Naive thymus-derived CD4-positive, alpha-beta T cell (primary cell): Measurements from ENCODE around the gene GARIN5A. TPM values are rescaled to one million over a fixed set of nuclear protein-coding genes. Genes with fewer than 3 reads are reported as not detected.

Experiments used
- ATAC-seq: fragments of 150-1000 bp; cut with Tn5 transposase; 2 replicates; pipeline ENCODE4 v1.10.0; 2021; ENCODE audit warnings: mild to moderate bottlenecking, moderate library complexity
- CTCF ChIA-PET: fragments of 350-600 bp; sonication (Branson Sonifier 250); formaldehyde crosslinking; loops from one replicate; lab custom pipeline; 2021; ENCODE audit warnings: antibody characterized with exemption; lab: Charles Lee
- POLR2A ChIA-PET: fragments of 350-600 bp; sonication (Branson Sonifier 250); formaldehyde crosslinking; loops from one replicate; lab custom pipeline; 2021; ENCODE audit warnings: antibody characterized with exemption, inconsistent platforms; lab: Charles Lee
- DNase-seq, 9 donors: peaks; one replicate each; pipeline versions ENCODE4 v3.0.0 to v3.0.0-alpha.2; 2020 to 2022; ENCODE audit warnings: mixed read lengths in 1 of 9
- H3K27ac ChIP-seq: one replicate; pipeline ENCODE4 v1.7.0; 2013; ENCODE audit warnings: mild to moderate bottlenecking, low read depth, low read length, moderate library complexity
- H3K27me3 ChIP-seq, 2 donors: one replicate each; pipeline ENCODE4 v1.7.0; 2013; ENCODE audit warnings: low read length in 2 of 2, mild to moderate bottlenecking in 2 of 2, moderate library complexity in 2 of 2; ENCODE audit not compliant: control insufficient read depth in 2 of 2, insufficient read depth in 2 of 2
- H3K36me3 ChIP-seq, 3 experiments: 1 replicate in 2 of 3; 2 replicates in 1 of 3; pipeline ENCODE4 v1.7.0; 2013; ENCODE audit warnings: low read length in 3 of 3, mild to moderate bottlenecking in 3 of 3, moderate library complexity in 1 of 3; ENCODE audit not compliant: insufficient read depth in 3 of 3, control insufficient read depth in 2 of 3
- H3K4me1 ChIP-seq, 2 donors: one replicate each; pipeline ENCODE4 v1.7.0; 2013; ENCODE audit warnings: low read length in 2 of 2, mild to moderate bottlenecking in 2 of 2, moderate library complexity in 1 of 2; ENCODE audit not compliant: control insufficient read depth in 2 of 2, insufficient read depth in 2 of 2
- H3K4me3 ChIP-seq: 2 replicates; pipeline ENCODE4 v1.7.0; 2013; ENCODE audit warnings: mild to moderate bottlenecking, low read length
- H3K9me3 ChIP-seq, 3 experiments: 1 replicate in 2 of 3; 2 replicates in 1 of 3; pipeline ENCODE4 v1.7.0; 2013; ENCODE audit warnings: low read length in 3 of 3; ENCODE audit not compliant: control insufficient read depth in 2 of 3
- H3K27ac Mint-ChIP-seq, 9 donors: one replicate each; pipeline ENCODE4 v1.8.0; 2020 to 2022; ENCODE audit warnings: mixed read lengths in 9 of 9, mild to moderate bottlenecking in 8 of 9, moderate library complexity in 5 of 9, inconsistent platforms in 2 of 9
- H3K27me3 Mint-ChIP-seq, 5 donors: one replicate each; pipeline ENCODE4 v1.8.0; 2021 to 2022; ENCODE audit warnings: mixed read lengths in 5 of 5, mild to moderate bottlenecking in 1 of 5
- H3K36me3 Mint-ChIP-seq, 5 donors: one replicate each; pipeline ENCODE4 v1.8.0; 2020 to 2022; ENCODE audit warnings: mixed read lengths in 5 of 5, mild to moderate bottlenecking in 3 of 5, inconsistent platforms in 1 of 5
- H3K4me1 Mint-ChIP-seq, 7 donors: one replicate each; pipeline ENCODE4 v1.8.0; 2020 to 2022; ENCODE audit warnings: mixed read lengths in 7 of 7, mild to moderate bottlenecking in 3 of 7, inconsistent platforms in 1 of 7
- H3K4me3 Mint-ChIP-seq, 10 donors: one replicate each; pipeline ENCODE4 v1.8.0; 2020 to 2022; ENCODE audit warnings: mild to moderate bottlenecking in 10 of 10, mixed read lengths in 10 of 10, moderate library complexity in 6 of 10, inconsistent platforms in 2 of 10
- H3K9me3 Mint-ChIP-seq, 11 donors: one replicate each; pipeline ENCODE4 v1.8.0; 2020 to 2022; ENCODE audit warnings: mixed read lengths in 11 of 11, mild to moderate bottlenecking in 4 of 11, inconsistent platforms in 1 of 11, moderate library complexity in 1 of 11
- intact Hi-C, 2 donors: fragments of 100-400 bp; cut with micrococcal nuclease; formaldehyde crosslinking; loops; one replicate each; pipeline ENCODE4 v1.15.1; 2023
- polyA plus RNA-seq, 2 donors: library from polyadenylated mRNA; unstranded; fragments of 300-500 nt; fragmentation: Illumina TruSeq; gene quantifications; one replicate each; pipeline ENCODE4 v1.2.3, GENCODE V29; 2021
- total RNA-seq, 6 experiments: library from RNA in 5 of 6; stranded (reverse) in 5 of 6; gene quantifications; 1 replicate in 5 of 6; 2 replicates in 1 of 6; pipeline ENCODE4 v1.2.3 and lab custom pipeline; 2021 to 2026

GARIN5A gene
- total and polyA plus RNA-seq, 7 experiments from 2014 or later, result 0.59 to 3.1 (median 0.76) TPM; not detected in 1

DNA sequence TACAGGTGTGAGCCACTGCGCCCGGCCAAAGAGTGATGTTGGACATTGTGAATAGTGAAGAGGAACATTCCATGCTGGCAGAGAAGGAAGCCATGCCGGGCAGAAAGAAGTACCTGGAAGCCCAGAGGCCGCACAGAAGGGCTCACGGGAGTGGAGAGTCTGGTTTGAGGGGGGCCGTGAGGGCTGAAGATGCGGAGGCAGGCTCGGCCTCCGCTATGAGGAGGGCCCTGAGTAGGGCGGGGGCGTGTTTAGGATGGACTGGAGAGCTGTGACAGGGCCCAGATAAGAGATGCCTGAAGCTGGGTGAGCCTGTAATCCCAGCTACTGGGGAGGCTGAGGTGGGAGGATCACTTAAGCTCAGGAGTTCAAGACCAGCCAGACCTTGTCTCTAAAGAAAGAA, 32.7 kb upstream of the GARIN5A start:
- H3K27ac Mint-ChIP-seq, result peak overlapping the region in 5 of 9 donors; percentile 41 to 71 (median 64)
- Histone ChIP-seq H3K27me3 (no peaks in the 10 kb centered on the region), H3K9me3 (no peaks in the 10 kb centered on the region), H3K27ac (no peak overlapping the region), H3K36me3 (peaks cover 0 to 6% (median 0%) of the 10 kb centered on the region in 3 experiments), H3K4me1 (peaks cover 7 to 16% of the 10 kb centered on the region in 2 donors), H3K4me3 (no peak overlapping the region)
- H3K4me3 Mint-ChIP-seq, result peak overlapping the region in 5 of 10 donors; percentile 29 to 77 (median 54)
- H3K36me3 Mint-ChIP-seq, result peaks cover 0 to 10% (median 0%) of the 10 kb centered on the region in 5 donors
- DNase-seq, result no peak
- POLR2A ChIA-PET, result interaction anchor here (0.5 to 0.9 kb wide), 2 partner anchors 8 to 33 kb away, joined by 3 read pairs; partner anchors contain the start of genes EMC10 and GARIN5A
- H3K9me3 Mint-ChIP-seq, result peaks cover 0 to 2% (median 0%) of the 10 kb centered on the region in 11 donors
- H3K4me1 Mint-ChIP-seq, result peaks cover 0 to 27% (median 19%) of the 10 kb centered on the region in 7 donors
- H3K27me3 Mint-ChIP-seq, result peaks cover 0 to 8% (median 0%) of the 10 kb centered on the region in 5 donors
- no peak for ATAC-seq
- CTCF ChIA-PET, result interaction anchor here (0.5 kb wide), 1 partner anchor 93 kb away, joined by 3 read pairs; no protein-coding TSS in a partner anchor
- intact Hi-C loops, result no loop called here

DNA sequence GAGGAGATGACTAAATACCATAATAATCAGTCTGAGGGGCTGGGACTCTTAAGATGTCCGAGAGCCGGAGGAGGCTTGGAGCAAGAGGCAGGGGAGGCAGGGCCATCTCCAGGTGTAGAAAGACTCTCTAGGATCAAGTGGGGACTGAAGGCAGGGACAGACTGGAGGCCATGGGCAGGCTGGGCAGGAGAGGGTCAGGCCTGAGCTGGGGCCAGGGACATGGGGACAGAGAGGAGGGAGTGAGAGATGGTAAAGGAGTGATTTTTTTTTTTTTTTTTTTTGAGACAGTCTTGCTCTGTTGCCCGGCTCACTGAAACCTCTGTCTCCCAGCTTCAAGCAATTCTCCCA, 32.2 kb upstream of the GARIN5A start:
- peak overlapping the region; percentile 9 to 86 (median 64) for H3K27ac Mint-ChIP-seq
- no peak overlapping the region for H3K4me3 ChIP-seq
- peaks cover 0 to 27% (median 19%) of the 10 kb centered on the region in 7 donors for H3K4me1 Mint-ChIP-seq
- H3K9me3 Mint-ChIP-seq, result peaks cover 0 to 2% (median 0%) of the 10 kb centered on the region in 11 donors
- H3K27me3 Mint-ChIP-seq, result peaks cover 0 to 5% (median 0%) of the 10 kb centered on the region in 5 donors
- no peaks in the 10 kb centered on the region for H3K27me3 ChIP-seq
- DNase-seq (no peak), ATAC-seq (no peak)
- H3K27ac ChIP-seq, result peak overlapping the region; percentile 18
- H3K4me3 Mint-ChIP-seq, result peak overlapping the region in 5 of 10 donors; percentile 26 to 77 (median 44)
- H3K9me3 ChIP-seq, result no peaks in the 10 kb centered on the region
- H3K4me1 ChIP-seq, result peaks cover 7 to 16% of the 10 kb centered on the region in 2 donors
- ChIA-PET CTCF (no interaction called here), POLR2A (interaction anchor here (0.5 kb wide), 1 partner anchor 8 kb away, joined by 3 read pairs; no protein-coding TSS in a partner anchor)
- intact Hi-C loops, result no loop called here
- H3K36me3 ChIP-seq, result peaks cover 0 to 6% (median 0%) of the 10 kb centered on the region in 3 experiments
- H3K36me3 Mint-ChIP-seq, result peaks cover 0 to 10% (median 0%) of the 10 kb centered on the region in 5 donors

DNA sequence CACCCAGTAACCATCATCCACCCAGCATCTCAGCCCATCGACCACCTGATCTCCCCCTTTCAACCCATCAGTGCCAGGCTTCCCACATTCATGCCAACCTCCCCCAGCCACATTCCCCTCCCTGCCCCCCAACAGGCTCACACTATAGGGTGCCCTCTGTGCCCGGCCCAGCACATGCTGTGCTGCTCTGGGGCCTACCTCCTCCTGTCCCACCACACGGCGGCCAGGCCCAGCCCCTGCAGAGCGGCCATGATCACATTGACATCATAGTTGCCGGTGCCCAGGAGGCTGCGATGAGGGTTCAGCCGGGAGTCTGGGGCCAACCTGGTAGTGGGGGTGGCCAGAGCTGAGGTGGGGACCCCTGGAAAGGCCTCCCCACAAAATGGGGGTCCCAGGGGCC, 30.7 kb upstream of the GARIN5A start:
- Histone ChIP-seq H3K9me3 (no peaks in the 10 kb centered on the region), H3K27me3 (no peaks in the 10 kb centered on the region), H3K4me1 (peaks cover 7 to 16% of the 10 kb centered on the region in 2 donors), H3K27ac (no peak overlapping the region), H3K36me3 (peaks cover 0 to 6% (median 0%) of the 10 kb centered on the region in 3 experiments), H3K4me3 (no peak overlapping the region)
- ChIA-PET POLR2A (no interaction called here), CTCF (no interaction called here)
- DNase-seq, result no peak
- Mint-ChIP-seq H3K27me3 (peaks cover 0 to 2% (median 0%) of the 10 kb centered on the region in 5 donors), H3K9me3 (peaks cover 0 to 2% (median 0%) of the 10 kb centered on the region in 11 donors), H3K4me1 (peaks cover 0 to 25% (median 19%) of the 10 kb centered on the region in 7 donors), H3K27ac (peak overlapping the region in 1 of 9 donors; percentile 62), H3K36me3 (peaks cover 0 to 10% (median 0%) of the 10 kb centered on the region in 5 donors), H3K4me3 (no peak overlapping the region)
- intact Hi-C loops, result no loop called here
- ATAC-seq, result no peak

DNA sequence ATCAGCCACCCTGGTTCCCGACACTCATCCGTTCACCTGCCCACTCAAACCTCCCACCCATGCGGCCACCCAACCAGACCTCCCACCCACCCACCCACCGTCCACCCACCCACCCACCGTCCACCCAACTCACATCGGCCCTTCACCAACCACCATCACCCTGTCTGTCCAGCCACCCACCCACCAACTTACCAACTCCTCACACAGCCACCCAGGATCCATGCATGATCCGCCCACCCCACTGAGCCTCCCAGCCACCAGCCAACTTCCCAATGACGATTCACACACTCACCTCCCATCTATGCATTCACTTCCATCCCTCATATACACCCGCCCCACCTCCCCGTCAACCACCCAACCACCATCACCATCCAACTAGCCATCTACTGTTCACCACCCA, 30.1 kb upstream of the GARIN5A start:
- H3K27me3 ChIP-seq, result no peaks in the 10 kb centered on the region
- H3K36me3 Mint-ChIP-seq, result peaks cover 0 to 8% (median 0%) of the 10 kb centered on the region in 5 donors
- peaks cover 0 to 24% (median 16%) of the 10 kb centered on the region in 7 donors for H3K4me1 Mint-ChIP-seq
- peaks cover 3 to 10% of the 10 kb centered on the region in 2 donors for H3K4me1 ChIP-seq
- H3K36me3 ChIP-seq, result peaks cover 0 to 6% (median 0%) of the 10 kb centered on the region in 3 experiments
- peaks cover 0 to 2% (median 0%) of the 10 kb centered on the region in 11 donors for H3K9me3 Mint-ChIP-seq
- POLR2A ChIA-PET, result no interaction called here
- no peak overlapping the region for H3K4me3 Mint-ChIP-seq
- no peaks in the 10 kb centered on the region for H3K9me3 ChIP-seq
- peaks cover 0 to 2% (median 0%) of the 10 kb centered on the region in 5 donors for H3K27me3 Mint-ChIP-seq
- no peak overlapping the region for H3K4me3 ChIP-seq
- H3K27ac ChIP-seq, result no peak overlapping the region
- intact Hi-C loops, result no loop called here
- CTCF ChIA-PET, result no interaction called here
- H3K27ac Mint-ChIP-seq, result no peak overlapping the region
- DNase-seq (no peak), ATAC-seq (no peak)

DNA sequence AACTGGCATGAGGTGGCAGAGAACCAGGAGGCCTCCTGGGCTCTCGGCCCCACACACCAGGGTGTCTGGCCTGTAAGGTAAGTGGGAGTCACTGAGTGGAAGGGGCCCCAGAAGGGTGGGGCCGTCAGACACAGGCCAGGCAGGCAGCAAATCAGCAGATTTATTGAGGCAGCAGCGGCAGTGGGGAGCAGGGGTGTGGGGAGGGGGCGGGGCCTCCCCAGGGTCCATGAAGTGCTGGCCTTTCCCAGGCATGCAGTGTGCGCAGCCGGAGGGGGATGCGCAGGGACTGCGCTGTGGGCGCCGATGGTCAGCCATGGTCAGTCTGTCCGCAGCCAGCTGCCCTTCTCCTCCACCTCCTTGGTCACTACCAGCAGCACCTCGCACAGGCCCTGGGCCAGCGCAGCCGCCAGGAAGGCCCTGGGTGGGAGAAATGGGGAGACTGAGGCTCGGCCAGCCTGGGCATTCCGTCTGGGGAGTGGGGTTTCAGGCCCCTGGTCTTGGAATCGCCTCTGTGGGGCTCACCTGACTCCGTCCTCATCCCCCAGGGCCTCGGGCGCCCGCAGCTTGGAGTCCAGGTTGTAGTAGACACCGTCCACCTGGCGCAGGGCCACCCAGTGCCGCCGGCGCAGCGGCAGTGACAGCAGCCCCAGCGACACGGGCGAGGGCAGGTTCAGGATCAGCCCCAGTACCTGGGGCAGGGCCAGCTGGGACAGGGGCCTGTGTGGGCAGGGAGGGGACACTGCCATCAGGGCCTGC, 29.4 kb upstream of the GARIN5A start:
- CTCF ChIA-PET, result no interaction called here
- no peaks in the 10 kb centered on the region for H3K9me3 Mint-ChIP-seq
- no peak overlapping the region for H3K27ac Mint-ChIP-seq

DNA sequence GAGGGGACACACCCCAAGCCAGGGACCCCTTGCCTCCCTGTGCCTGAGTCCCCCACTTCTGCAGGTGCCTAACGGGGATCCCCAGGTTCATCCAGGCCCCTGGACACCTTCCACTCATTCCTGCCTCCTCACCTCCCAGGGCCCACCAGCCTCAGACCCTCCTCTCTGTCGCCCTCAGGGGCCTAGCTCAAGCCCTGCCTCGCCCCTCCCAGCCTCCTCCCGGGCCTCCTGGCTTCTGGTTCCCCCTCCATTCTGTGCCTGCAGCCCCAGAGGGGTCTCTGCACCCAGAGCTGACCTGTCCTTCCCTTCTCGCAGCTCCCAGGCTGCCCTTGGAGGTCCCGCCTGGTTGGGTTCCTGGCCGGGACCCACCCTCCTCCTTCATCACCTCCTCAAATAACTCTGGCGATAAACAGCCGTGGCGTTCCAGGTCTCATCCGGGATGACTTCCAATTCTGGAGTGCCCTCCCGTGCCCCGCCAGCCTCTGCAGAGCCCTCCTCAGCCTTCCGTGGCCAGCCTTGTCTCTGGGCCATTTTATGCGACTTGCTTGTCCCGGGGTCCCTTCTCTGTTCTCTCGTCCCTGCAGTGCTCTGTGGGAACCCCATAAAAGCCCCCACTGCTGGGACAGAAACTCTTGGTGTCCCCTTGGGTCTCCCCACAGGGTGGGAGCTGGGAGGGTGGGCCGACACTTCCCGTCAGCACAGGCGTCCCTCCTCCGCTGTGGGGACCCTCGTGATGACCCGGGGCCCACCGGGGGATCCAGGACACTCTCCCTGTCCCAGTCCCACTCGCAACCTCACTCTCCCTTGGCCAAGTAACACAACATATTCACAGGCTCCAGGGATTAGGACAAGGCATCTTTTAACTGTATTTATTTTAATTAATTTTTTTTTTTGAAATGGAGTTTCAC, 25.2 kb upstream of the GARIN5A start:
- Mint-ChIP-seq H3K4me3 (no peak overlapping the region), H3K9me3 (no peaks in the 10 kb centered on the region), H3K27ac (peak overlapping the region in 2 of 9 donors; percentile 40 to 55), H3K36me3 (peaks cover 0 to 3% (median 0%) of the 10 kb centered on the region in 5 donors), H3K4me1 (peaks cover 0 to 5% (median 0%) of the 10 kb centered on the region in 7 donors), H3K27me3 (no peaks in the 10 kb centered on the region)
- no peaks in the 10 kb centered on the region for H3K9me3 ChIP-seq
- intact Hi-C loops, result no loop called here
- ATAC-seq, result no peak
- H3K27me3 ChIP-seq, result no peaks in the 10 kb centered on the region
- DNase-seq, result no peak
- CTCF ChIA-PET, result no interaction called here
- H3K27ac ChIP-seq, result no peak overlapping the region
- no peak overlapping the region for H3K4me3 ChIP-seq
- H3K4me1 ChIP-seq, result no peaks in the 10 kb centered on the region
- peaks cover 0 to 6% (median 0%) of the 10 kb centered on the region in 3 experiments for H3K36me3 ChIP-seq
- POLR2A ChIA-PET, result no interaction called here

More for the DNA sequence above, 29.4 kb upstream of the GARIN5A start:
- H3K27me3 Mint-ChIP-seq, result no peaks in the 10 kb centered on the region
- no peak for DNase-seq
- ATAC-seq, result no peak
- H3K4me3 ChIP-seq, result no peak overlapping the region
- peaks cover 0 to 20% (median 10%) of the 10 kb centered on the region in 7 donors for H3K4me1 Mint-ChIP-seq
- H3K27me3 ChIP-seq, result no peaks in the 10 kb centered on the region
- intact Hi-C loops, result no loop called here
- peaks cover 0 to 6% (median 0%) of the 10 kb centered on the region in 3 experiments for H3K36me3 ChIP-seq
- no peak overlapping the region for H3K27ac ChIP-seq
- POLR2A ChIA-PET, result no interaction called here
- H3K9me3 ChIP-seq, result no peaks in the 10 kb centered on the region
- peaks cover 0 to 8% (median 0%) of the 10 kb centered on the region in 5 donors for H3K36me3 Mint-ChIP-seq
- H3K4me1 ChIP-seq, result peaks cover 0 to 9% of the 10 kb centered on the region in 2 donors
- no peak overlapping the region for H3K4me3 Mint-ChIP-seq
